ENCODE results near the gene ING4. TPM values are rescaled to one million over a fixed set of nuclear protein-coding genes. Genes with fewer than 3 reads are reported as not detected.

The ING4 gene
- total and polyA plus RNA-seq, 2 of the 13 experiments (the other 11 are each of a cell fraction or from before 2014, with no cell fraction given) = 14.4 to 32.4 TPM

GRCh38 chr12:6606331-6607131, 56.4 kb downstream of the ING4 start (continued):
- no peak for TF ChIP-seq HNF4A (CRISPR knock-in tag; IDR thresholded peaks at IDR 0.05)
- no peak for TF ChIP-seq NAIF1 (CRISPR knock-in tag; IDR thresholded peaks at IDR 0.05; ENCODE audit: borderline replicate concordance)
- no peak for TF ChIP-seq TCF7L2 (IDR thresholded peaks at IDR 0.05; ENCODE audit: low read depth, low read length)
- TF ChIP-seq MYC (CRISPR knock-in tag; IDR thresholded peaks at IDR 0.05; ENCODE audit: borderline replicate concordance) = no peak
- no peak for TF ChIP-seq XRCC5 (optimal IDR thresholded peaks at IDR 0.05; ENCODE audit: low read length)
- no peak for TF ChIP-seq SMARCE1 (IDR thresholded peaks at IDR 0.05; ENCODE audit: borderline replicate concordance)
- TF ChIP-seq PRMT3 (CRISPR knock-in tag; IDR thresholded peaks at IDR 0.05; ENCODE audit: borderline replicate concordance, low read depth) = no peak
- TF ChIP-seq, protein P1, sequence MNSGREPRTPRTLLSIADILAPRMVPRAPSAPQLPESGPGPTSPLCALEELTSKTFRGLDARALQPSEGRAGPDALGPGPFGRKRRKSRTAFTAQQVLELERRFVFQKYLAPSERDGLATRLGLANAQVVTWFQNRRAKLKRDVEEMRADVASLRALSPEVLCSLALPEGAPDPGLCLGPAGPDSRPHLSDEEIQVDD (CRISPR knock-in tag; IDR thresholded peaks at IDR 0.05; ENCODE audit: borderline replicate concordance) = no peak
- TF ChIP-seq CEBPG (CRISPR knock-in tag; IDR thresholded peaks at IDR 0.05) = no peak
- no peak for TF ChIP-seq BCL3 (CRISPR knock-in tag; IDR thresholded peaks at IDR 0.05)
- TF ChIP-seq, protein P2, sequence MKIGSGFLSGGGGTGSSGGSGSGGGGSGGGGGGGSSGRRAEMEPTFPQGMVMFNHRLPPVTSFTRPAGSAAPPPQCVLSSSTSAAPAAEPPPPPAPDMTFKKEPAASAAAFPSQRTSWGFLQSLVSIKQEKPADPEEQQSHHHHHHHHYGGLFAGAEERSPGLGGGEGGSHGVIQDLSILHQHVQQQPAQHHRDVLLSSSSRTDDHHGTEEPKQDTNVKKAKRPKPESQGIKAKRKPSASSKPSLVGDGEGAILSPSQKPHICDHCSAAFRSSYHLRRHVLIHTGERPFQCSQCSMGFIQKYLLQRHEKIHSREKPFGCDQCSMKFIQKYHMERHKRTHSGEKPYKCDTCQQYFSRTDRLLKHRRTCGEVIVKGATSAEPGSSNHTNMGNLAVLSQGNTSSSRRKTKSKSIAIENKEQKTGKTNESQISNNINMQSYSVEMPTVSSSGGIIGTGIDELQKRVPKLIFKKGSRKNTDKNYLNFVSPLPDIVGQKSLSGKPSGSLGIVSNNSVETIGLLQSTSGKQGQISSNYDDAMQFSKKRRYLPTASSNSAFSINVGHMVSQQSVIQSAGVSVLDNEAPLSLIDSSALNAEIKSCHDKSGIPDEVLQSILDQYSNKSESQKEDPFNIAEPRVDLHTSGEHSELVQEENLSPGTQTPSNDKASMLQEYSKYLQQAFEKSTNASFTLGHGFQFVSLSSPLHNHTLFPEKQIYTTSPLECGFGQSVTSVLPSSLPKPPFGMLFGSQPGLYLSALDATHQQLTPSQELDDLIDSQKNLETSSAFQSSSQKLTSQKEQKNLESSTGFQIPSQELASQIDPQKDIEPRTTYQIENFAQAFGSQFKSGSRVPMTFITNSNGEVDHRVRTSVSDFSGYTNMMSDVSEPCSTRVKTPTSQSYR (CRISPR knock-in tag; IDR thresholded peaks at IDR 0.05; ENCODE audit: borderline replicate concordance) = no peak
- no peak for TF ChIP-seq NFYB (CRISPR knock-in tag; IDR thresholded peaks at IDR 0.05)
- TF ChIP-seq, protein P3, sequence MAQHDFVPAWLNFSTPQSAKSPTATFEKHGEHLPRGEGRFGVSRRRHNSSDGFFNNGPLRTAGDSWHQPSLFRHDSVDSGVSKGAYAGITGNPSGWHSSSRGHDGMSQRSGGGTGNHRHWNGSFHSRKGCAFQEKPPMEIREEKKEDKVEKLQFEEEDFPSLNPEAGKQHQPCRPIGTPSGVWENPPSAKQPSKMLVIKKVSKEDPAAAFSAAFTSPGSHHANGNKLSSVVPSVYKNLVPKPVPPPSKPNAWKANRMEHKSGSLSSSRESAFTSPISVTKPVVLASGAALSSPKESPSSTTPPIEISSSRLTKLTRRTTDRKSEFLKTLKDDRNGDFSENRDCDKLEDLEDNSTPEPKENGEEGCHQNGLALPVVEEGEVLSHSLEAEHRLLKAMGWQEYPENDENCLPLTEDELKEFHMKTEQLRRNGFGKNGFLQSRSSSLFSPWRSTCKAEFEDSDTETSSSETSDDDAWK (CRISPR knock-in tag; IDR thresholded peaks at IDR 0.05) = no peak
- no peak for TF ChIP-seq YY1 (IDR thresholded peaks at IDR 0.05; ENCODE audit: insufficient read depth, insufficient replicate concordance, low read depth, low read length)
- TF ChIP-seq ZNF710 (CRISPR knock-in tag; IDR thresholded peaks at IDR 0.05; ENCODE audit: borderline replicate concordance) = no peak
- TF ChIP-seq KLF13 (CRISPR knock-in tag; IDR thresholded peaks at IDR 0.05) = no peak
- TF ChIP-seq MTF2 (CRISPR knock-in tag; IDR thresholded peaks at IDR 0.05; ENCODE audit: borderline replicate concordance) = no peak
- TF ChIP-seq HNRNPLL (IDR thresholded peaks at IDR 0.05; ENCODE audit: low read depth, low read length, poor library complexity, severe bottlenecking) = peak; percentile 28
- TF ChIP-seq NR2C2 (CRISPR knock-in tag; IDR thresholded peaks at IDR 0.05; ENCODE audit: borderline replicate concordance) = 0 out of 2 replicates have a peak, but pooled peaks have one; percentile 39
- no peak for TF ChIP-seq EEA1 (CRISPR knock-in tag; IDR thresholded peaks at IDR 0.05; ENCODE audit: borderline replicate concordance)
- TF ChIP-seq ZNF143 (CRISPR knock-in tag; IDR thresholded peaks at IDR 0.05) = no peak; the same call in 1 of the 2 replicates
